ENCODE data around the gene GIMAP8.
"Not testable (repeated sequence)": the region's sequence is repeated elsewhere in the genome, so short reads cannot be mapped to it uniquely, and the experiment has no call there.

The GIMAP8 gene

DNA sequence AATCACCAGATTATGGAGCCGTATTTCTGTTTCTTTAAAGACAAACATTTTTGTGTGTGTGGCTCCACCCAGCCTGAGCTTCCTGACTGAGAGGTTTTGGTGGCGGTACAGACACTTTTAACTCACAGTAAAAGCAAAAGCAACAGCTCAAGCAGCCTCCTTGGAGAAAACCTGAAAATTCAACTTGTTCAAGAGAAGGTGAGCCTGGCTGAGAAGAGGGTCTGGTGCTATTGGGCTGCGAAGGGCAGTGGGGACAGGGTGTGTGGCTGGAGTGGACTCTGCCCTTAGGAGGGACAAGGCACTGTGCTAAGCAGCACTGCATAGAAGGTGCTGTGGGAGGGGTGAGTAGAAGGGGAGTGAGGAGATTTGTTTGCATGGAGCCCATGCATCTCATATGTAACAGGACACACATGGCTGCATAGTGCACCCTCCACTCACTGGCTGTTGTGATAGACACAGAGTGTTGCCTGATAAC is 64.4 kb downstream of the GIMAP8 start, which contains the start of gene GIMAP7:
Gene GIMAP7 (plus strand): TSS at position 125 of the 475 bp plus-strand sequence. CDS start 5,103 bp downstream, outside the sequence.
- DNase-seq (ENCODE audit: low read depth in 2 of 2): no peak

DNA sequence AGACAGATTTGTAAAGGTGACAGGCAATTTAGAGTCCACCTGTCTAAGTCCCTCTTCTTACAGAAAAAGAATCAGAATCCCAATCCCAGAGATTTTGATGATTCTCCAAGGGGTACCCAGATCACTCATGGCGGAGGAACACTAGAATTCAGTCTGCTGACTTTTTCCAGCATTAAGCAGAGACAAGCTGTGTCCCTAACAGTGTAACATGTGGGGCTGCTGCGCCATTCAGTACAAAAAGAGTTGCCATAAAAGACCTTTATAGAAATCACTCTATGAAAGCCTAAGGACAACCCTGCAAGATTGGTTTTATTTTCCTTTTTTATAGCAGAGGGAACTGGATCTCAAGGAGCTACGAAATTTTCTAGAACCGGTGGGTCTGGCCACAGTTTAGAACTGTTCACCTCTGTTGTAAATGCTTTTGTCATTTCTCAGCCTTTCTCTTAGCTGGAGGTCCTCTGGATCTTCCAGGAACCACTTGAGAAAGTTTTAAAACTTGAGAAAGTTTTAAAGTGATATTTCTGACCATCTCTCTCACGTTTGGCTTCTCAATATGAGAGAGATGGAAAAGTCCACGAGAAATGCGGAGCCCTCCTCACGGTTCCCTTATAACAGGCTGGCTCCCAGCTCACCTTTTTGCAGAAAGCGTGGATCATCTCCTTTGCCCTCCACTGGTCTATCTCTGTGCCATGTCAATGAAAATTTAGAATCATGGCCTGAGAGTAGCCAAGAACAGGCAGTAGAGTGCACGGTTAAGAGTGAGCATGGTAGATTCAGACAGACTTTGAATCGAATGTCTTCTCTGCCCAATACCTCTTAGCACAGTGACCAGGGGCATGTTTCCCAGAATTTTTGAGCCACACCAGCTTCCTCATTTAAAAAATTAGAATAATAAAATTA is 65.1 kb downstream of the GIMAP8 start:
- no peak for DNase-seq (ENCODE audit: low read depth in 2 of 2)

DNA sequence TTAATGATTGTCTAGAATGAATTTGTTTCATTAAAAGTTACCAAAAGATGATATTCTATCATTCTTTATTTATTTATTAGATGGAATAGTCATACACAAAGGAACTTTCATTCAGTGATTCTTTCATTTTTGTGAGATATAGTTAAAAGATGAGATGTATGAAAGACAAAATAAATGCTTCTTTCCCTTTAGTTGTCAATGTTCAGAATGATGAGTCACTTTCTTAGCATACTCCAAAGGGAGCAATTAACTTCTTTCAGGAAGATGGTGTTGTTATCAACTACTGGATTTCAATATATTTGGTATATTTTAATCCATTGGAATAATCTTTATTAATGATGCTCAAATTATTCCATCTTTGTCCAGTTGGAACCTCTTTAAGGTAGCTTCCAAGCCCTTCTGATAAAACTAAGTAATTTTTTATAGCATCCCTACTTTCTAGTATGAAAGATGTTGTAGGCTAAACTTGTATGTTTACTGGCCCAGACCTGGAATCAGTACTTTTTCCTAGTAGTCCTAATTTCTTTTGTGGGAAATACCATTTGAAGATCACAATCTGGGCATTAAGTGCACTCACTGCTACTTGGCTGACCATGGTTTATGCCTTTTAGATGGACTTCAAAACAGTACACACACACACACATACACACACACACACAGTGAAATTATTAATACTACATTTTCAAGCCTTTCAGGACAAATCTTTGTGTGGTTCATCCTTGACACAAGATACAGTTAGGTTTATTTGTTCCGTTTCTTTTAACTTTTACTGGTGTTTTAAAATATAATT is 66.7 kb downstream of the GIMAP8 start:
- no peak for DNase-seq (ENCODE audit: low read depth in 2 of 2)

DNA sequence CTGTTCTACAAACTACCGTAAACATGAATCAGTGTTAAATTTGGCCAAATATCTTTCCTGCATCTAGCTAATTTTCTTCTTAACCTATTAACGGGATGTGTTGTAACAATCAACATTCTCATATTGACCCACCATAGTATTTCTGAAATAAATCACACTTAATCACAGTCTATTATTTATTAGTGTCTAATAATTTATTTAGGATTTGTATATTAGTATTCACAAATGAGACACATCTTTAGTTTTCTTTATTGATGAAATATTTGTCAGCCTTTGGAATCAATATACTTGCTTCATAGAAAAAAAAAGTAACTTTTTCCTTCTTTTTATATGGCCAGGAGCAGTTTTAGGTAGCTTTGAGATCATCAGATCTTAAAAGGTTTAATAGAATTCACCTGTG is 68.9 kb downstream of the GIMAP8 start:
- no peak for DNase-seq (ENCODE audit: low read depth in 2 of 2)

DNA sequence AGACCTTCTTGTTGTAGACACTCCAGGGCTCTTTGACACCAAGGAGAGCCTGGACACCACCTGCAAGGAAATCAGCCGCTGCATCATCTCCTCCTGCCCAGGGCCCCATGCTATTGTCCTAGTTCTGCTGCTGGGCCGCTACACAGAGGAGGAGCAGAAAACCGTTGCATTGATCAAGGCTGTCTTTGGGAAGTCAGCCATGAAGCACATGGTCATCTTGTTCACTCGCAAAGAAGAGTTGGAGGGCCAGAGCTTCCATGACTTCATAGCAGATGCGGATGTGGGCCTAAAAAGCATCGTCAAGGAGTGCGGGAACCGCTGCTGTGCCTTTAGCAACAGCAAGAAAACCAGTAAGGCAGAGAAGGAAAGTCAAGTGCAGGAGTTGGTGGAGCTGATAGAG is 69.7 kb downstream of the GIMAP8 start:
- no peak for DNase-seq (ENCODE audit: low read depth in 2 of 2)

DNA sequence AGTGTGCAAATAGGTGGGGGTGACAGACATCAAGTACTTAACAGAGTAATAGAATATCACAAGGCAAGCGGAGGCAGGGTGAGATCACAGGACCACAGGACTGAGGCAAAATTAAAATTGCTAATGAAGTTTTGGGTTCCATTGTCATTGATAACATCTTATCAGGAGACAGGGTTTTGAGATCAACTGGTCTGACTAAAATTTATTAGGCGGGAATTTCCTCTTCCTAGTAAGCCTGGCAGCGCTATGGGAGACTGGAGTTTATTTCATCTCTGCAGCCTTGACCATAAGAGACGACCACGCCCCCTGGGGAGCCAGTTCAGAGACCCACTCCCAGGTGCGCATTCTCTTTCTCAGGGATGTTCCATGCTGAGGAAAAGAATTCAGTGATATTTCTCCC is 72.5 kb downstream of the GIMAP8 start:
- DNase-seq (ENCODE audit: low read depth in 2 of 2): not testable (repeated sequence)

DNA sequence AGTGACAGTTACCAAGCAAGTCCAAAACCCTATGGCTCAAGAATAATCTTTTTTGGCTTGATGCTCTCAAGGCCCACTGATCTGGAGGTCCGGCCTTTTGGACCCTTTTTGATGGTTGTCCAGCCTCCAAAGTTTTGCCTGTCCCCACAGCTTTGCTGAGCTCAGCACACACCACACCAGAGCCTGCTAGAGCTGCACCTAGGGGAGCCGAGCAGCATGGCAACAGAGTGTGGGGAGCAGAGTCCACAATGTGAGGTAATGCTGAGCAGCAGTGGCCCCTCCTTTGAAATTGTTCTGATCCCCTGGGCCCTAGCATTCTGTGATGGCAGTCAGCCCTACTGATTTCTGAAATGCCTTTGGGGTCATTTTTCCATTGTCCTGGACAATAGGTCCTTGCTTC is 73.6 kb downstream of the GIMAP8 start:
- no peak for DNase-seq (ENCODE audit: low read depth in 2 of 2)

All from fibroblast of skin of left biceps (primary cell).